Parathyroid adenoma (tissue), 2 donors: ENCODE measurements around the gene KATNB1.

Source experiments
- H2AFZ ChIP-seq: fragments of 300-600 bp; sonication (generic); one replicate; pipeline ENCODE4 v1.7.0; 2017; ENCODE audit warnings: antibody characterized with exemption, mild to moderate bottlenecking
- H3K27ac ChIP-seq: fragments of 300-600 bp; sonication (generic); one replicate; pipeline ENCODE4 v1.7.0; 2017
- H3K27me3 ChIP-seq: fragments of 300-600 bp; sonication (generic); one replicate; pipeline ENCODE4 v1.7.0; 2017; ENCODE audit warnings: low read length; ENCODE audit not compliant: control insufficient read depth, insufficient read depth
- H3K36me3 ChIP-seq: fragments of 300-600 bp; sonication (generic); one replicate; pipeline ENCODE4 v1.7.0; 2017; ENCODE audit warnings: low read length; ENCODE audit not compliant: control insufficient read depth, insufficient read depth
- H3K4me1 ChIP-seq: fragments of 300-600 bp; sonication (generic); one replicate; pipeline ENCODE4 v1.7.0; 2017; ENCODE audit warnings: control low read depth
- H3K4me2 ChIP-seq: fragments of 300-600 bp; sonication (generic); one replicate; pipeline ENCODE4 v1.7.0; 2017; ENCODE audit warnings: low read length
- H3K4me3 ChIP-seq: fragments of 300-600 bp; sonication (generic); one replicate; pipeline ENCODE4 v1.7.0; 2017; ENCODE audit warnings: low read depth, low read length
- H3K79me2 ChIP-seq: fragments of 300-600 bp; sonication (generic); one replicate; pipeline ENCODE4 v1.7.0; 2017; ENCODE audit warnings: control low read depth
- H3K9ac ChIP-seq: fragments of 300-600 bp; sonication (generic); one replicate; pipeline ENCODE4 v1.7.0; 2017; ENCODE audit warnings: mild to moderate bottlenecking
- H3K9me3 ChIP-seq: fragments of 300-600 bp; sonication (generic); one replicate; pipeline ENCODE4 v1.7.0; 2017; ENCODE audit warnings: low read length; ENCODE audit not compliant: control insufficient read depth
- CTCF ChIP-seq: fragments of 300-600 bp; sonication (generic); IDR thresholded peaks from one replicate; pipeline ENCODE4 v1.7.0; 2017; ENCODE audit warnings: antibody characterized with exemption, mild to moderate bottlenecking
- donor health status: primary hyperparathyroidism.

KATNB1 gene

GRCh38 chr16:57700781-57701551 is 34.6 kb upstream of the KATNB1 start:
- H2AFZ ChIP-seq, result peak overlapping the region; percentile 64
- no peaks in the 10 kb centered on the region for H3K36me3 ChIP-seq
- H3K79me2 ChIP-seq, result no peaks in the 10 kb centered on the region
- TF ChIP-seq CTCF, result no peak
- no peaks in the 10 kb centered on the region for H3K9me3 ChIP-seq
- no peak overlapping the region for H3K4me3 ChIP-seq
- H3K4me2 ChIP-seq, result no peak overlapping the region
- H3K9ac ChIP-seq, result no peak overlapping the region
- H3K27ac ChIP-seq, result no peak overlapping the region
- H3K4me1 ChIP-seq, result peaks cover 6% of the 10 kb centered on the region
- H3K27me3 ChIP-seq, result no peaks in the 10 kb centered on the region

DNA sequence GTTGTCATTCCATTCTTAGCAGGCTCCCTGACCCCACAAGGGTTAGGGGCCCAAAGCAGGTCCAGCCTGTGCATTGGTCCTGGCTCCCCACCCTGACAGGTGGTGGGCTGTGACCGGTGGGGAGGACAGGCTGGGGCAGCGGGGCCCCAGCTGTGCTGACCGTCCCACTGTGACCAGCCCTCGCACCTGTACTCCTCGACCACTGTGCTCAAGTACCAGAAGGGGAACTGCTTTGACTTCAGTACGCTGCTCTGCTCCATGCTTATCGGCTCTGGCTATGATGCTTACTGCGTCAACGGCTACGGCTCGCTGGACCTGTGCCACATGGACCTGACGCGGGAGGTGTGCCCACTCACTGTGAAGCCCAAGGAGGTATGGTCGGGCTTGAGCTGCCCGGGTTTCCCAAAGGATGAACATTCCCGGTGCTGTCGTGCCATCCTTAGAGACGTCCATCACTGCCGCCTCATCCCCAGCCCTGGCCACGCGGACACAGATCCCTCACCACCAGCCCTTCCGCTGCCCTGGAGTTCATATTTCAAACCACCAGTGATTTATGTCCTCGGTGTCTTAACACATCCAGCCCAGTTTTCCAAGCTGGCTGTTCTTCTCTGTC is 33.7 kb upstream of the KATNB1 start:
- Histone ChIP-seq H3K9me3 (no peaks in the 10 kb centered on the region), H3K4me3 (no peak overlapping the region), H3K4me1 (peaks cover 6% of the 10 kb centered on the region), H3K4me2 (no peak overlapping the region), H3K27ac (no peak overlapping the region), H3K79me2 (no peaks in the 10 kb centered on the region), H3K27me3 (no peaks in the 10 kb centered on the region), H3K9ac (no peak overlapping the region), H2AFZ (no peak overlapping the region), H3K36me3 (no peaks in the 10 kb centered on the region)
- no peak for TF ChIP-seq CTCF

- H3K4me3 ChIP-seq, result no peak overlapping the region
- H3K79me2 ChIP-seq, result no peaks in the 10 kb centered on the region
- H3K4me1 ChIP-seq, result peaks cover 6% of the 10 kb centered on the region
- H3K4me2 ChIP-seq, result no peak overlapping the region
- TF ChIP-seq CTCF, result no peak
- no peaks in the 10 kb centered on the region for H3K27me3 ChIP-seq
- no peak overlapping the region for H3K27ac ChIP-seq
- H3K9ac ChIP-seq, result no peak overlapping the region
- H3K36me3 ChIP-seq, result no peaks in the 10 kb centered on the region
- H3K9me3 ChIP-seq, result no peaks in the 10 kb centered on the region
- H2AFZ ChIP-seq, result no peak overlapping the region
These were observed 32.1 kb upstream of the KATNB1 start for GRCh38 chr16:57703416-57704010.

DNA sequence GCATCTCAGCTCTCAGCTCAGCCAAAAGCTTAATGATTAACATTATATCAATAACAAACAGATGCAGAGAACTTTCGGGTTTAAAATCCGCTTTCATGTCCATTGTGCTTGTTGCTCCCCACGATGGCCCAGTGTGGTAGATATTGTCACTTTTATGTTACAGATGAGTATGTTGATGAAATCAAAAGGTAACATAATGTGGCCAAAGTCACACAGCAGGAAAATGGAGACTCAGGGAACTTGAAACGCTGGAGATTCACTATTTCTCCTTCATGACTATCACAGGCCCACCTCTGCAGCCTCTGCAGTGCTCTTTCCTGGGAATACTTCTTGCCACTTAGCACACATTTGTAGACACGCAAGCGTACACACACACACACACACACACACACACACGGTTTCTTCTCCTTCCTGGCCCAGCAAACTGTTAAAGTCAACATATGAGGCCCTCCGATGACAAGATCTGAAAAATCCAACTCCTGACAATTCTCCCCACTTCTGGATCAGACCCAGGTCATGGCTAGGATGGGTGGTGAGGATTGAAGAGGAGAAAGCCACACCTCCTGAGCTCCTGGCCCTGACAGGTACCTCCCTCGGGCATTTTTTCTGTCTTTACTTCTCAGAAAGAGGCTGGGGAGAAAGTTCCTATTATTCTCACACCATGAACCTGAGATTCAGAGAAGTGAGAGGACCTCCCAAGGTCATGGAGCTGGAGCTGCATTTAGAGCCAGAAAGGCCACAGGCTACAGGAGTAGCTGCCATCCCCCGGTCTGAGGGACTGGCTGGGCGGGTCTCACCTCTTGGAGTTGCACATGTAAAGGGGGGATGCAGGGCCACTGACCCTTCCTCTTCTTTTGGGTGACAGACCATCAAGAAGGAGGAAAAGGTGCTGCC is 31.3 kb upstream of the KATNB1 start:
- H3K36me3 ChIP-seq, result no peaks in the 10 kb centered on the region
- no peak for TF ChIP-seq CTCF
- no peaks in the 10 kb centered on the region for H3K27me3 ChIP-seq
- H3K9me3 ChIP-seq, result no peaks in the 10 kb centered on the region
- H3K79me2 ChIP-seq, result no peaks in the 10 kb centered on the region
- H3K4me1 ChIP-seq, result peaks cover 6% of the 10 kb centered on the region
- H3K9ac ChIP-seq, result no peak overlapping the region
- no peak overlapping the region for H2AFZ ChIP-seq
- H3K4me3 ChIP-seq, result no peak overlapping the region
- no peak overlapping the region for H3K4me2 ChIP-seq
- no peak overlapping the region for H3K27ac ChIP-seq
